Measurements from ENCODE around the gene NFE2L2.

Gene NFE2L2

DNA sequence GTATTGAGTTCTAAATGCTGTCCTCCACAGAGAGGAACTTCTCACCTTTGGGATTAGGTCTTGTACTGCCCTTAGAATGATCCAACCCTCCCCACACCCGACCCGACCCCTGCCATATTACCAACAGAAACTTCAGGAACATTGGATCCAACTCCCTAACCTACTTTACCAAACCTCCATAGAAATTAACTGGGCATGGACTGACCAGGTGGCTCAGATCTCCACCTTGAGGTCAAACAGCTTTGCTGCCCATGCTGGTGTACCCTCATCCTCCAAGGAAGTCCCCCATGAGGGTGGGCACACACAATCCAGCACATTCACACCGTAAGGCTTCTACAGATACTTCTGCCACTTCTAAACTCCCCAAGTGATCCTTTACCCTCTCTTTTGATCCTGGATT, 21.5 kb downstream of the NFE2L2 start:
- Histone ChIP-seq H3K9ac (ENCODE audit: low read length) (no peak overlapping the region), H3K27ac (ENCODE audit: low read length) (no peak overlapping the region)
- TF ChIP-seq, protein P1, sequence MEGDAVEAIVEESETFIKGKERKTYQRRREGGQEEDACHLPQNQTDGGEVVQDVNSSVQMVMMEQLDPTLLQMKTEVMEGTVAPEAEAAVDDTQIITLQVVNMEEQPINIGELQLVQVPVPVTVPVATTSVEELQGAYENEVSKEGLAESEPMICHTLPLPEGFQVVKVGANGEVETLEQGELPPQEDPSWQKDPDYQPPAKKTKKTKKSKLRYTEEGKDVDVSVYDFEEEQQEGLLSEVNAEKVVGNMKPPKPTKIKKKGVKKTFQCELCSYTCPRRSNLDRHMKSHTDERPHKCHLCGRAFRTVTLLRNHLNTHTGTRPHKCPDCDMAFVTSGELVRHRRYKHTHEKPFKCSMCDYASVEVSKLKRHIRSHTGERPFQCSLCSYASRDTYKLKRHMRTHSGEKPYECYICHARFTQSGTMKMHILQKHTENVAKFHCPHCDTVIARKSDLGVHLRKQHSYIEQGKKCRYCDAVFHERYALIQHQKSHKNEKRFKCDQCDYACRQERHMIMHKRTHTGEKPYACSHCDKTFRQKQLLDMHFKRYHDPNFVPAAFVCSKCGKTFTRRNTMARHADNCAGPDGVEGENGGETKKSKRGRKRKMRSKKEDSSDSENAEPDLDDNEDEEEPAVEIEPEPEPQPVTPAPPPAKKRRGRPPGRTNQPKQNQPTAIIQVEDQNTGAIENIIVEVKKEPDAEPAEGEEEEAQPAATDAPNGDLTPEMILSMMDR (IDR thresholded peaks at IDR 0.05; ENCODE audit: low read depth, low read length): no peak
- TF ChIP-seq EZH2phosphoT487 (IDR thresholded peaks at IDR 0.05; ENCODE audit: low read depth): no peak

DNA sequence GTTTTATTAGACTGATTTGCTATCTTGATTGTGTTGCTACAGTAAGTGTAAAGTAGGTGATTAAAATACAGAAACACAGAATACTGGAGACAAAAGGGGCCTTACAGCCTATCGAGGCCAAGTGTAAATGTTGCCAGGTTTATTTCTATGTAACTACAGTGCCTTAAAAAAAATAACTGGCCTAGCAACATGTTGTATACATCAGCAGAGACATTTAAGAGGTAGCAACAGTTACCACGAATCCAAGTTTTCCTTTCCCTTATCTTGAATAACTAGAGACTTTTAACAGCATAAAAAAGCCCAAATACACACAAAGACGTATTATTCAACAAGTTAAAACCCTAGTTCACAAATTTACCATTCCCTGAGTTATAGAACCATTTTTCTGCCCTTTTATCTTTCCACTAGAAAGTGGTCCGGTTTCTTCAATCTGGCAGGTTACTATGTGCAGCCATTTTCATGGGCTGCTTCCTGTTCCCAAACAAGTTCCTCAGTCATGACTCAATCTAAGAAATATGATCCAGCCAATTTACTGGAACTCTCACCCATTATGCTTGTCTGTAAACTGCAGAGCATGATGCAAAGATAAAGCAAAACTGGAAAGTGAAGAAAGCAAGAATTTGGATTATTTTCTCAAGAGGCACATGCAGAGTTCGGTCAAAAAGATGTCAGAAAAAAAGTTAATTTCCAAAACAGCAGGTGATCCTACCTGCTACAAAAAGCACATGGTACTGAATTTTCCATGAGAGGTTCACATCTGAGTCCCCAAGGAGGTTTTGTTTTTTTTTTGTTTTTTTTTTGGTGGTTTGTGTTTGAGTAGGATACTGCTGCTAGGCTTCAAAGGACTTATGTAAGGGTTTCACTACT, 22.2 kb downstream of the NFE2L2 start:
- Histone ChIP-seq H3K27ac (ENCODE audit: low read length) (no peak overlapping the region), H3K4me3 (ENCODE audit: low read length) (no peak overlapping the region), H3K9me3 (ENCODE audit: insufficient read depth, low read length) (no peaks in the 10 kb centered on the region), H2AFZ (ENCODE audit: low read depth, low read length) (no peak overlapping the region), H3K9ac (ENCODE audit: low read length) (no peak overlapping the region), H3K36me3 (replicated peaks; ENCODE audit: low read depth, low read length) (no peaks in the 10 kb centered on the region), H3K4me2 (ENCODE audit: low read length) (no peak overlapping the region), H4K20me1 (ENCODE audit: insufficient read depth, low read length) (peaks cover 53% of the 10 kb centered on the region), H3K79me2 (ENCODE audit: low read length) (peaks cover 93% of the 10 kb centered on the region), H3K27me3 (ENCODE audit: low read depth, low read length) (no peaks in the 10 kb centered on the region), H3K4me1 (ENCODE audit: low read length) (peaks cover 20% of the 10 kb centered on the region)
- no peak for TF ChIP-seq EZH2phosphoT487 (IDR thresholded peaks at IDR 0.05; ENCODE audit: low read depth)
- TF ChIP-seq, protein P1 (IDR thresholded peaks at IDR 0.05; ENCODE audit: low read depth, low read length): no peak

More for the DNA sequence above, 21.5 kb downstream of the NFE2L2 start:
- Histone ChIP-seq H3K4me2 (ENCODE audit: low read length) (no peak overlapping the region), H3K9me3 (ENCODE audit: insufficient read depth, low read length) (no peaks in the 10 kb centered on the region), H3K4me1 (ENCODE audit: low read length) (peaks cover 20% of the 10 kb centered on the region), H2AFZ (ENCODE audit: low read depth, low read length) (no peak overlapping the region), H4K20me1 (ENCODE audit: insufficient read depth, low read length) (peaks cover 55% of the 10 kb centered on the region), H3K36me3 (replicated peaks; ENCODE audit: low read depth, low read length) (no peaks in the 10 kb centered on the region), H3K27me3 (ENCODE audit: low read depth, low read length) (no peaks in the 10 kb centered on the region), H3K4me3 (ENCODE audit: low read length) (no peak overlapping the region), H3K79me2 (ENCODE audit: low read length) (peaks cover 93% of the 10 kb centered on the region)

DNA sequence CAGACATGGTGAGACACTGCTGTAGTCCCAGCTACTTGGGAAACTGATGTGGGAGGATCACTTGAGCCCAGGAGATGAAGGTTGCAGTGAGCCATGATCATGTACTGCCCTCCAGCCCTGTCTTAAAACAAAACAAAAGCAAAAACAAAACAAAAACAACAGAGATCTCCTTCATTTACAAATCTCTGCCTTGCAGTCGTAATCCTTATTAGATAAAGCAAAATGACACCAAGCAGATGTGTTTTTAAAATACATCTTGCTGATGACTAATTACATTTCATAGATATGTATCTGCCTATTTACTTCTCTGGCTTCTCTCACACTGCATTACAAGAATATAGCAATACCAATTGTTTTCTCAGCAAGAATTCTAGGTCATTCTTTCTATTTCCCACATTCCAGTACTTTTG, 22.8 kb downstream of the NFE2L2 start:
- no peak overlapping the region for H3K27ac ChIP-seq (ENCODE audit: low read length)
- TF ChIP-seq, protein P1 (IDR thresholded peaks at IDR 0.05; ENCODE audit: low read depth, low read length): no peak
- no peak for TF ChIP-seq EZH2phosphoT487 (IDR thresholded peaks at IDR 0.05; ENCODE audit: low read depth)

DNA sequence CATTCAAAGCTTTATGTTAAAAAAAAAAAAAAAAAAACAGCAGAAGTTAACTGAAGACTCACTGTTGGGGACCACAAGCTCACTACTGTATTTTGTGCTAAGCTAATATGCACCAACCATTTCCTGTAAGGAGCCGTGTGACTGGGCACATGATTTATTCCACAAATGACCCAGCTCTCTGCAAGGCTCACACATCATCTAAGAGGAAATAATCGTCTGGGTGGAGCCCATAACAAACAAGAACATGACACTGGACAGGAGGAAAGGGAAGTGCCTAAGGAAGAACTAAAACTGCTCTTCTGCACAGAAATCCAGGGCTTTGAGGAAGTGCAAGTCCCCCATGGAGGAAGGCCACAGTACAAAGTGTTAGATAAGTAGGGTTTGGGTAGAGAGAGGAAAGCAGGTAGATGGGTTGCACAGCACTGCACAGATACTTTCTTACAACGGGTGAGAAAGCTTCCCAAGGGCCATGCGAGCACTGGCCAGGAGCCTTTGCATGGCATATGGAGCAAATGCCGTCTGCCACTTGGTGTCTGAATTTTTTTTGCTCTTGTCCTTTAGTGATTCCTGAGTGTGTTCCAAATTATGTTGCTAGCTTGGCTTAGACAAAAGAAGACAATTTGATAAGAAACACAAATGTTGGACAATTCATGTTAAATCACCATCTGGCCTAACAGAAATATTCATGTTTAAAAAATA, 24.4 kb downstream of the NFE2L2 start:
- Histone ChIP-seq H2AFZ (ENCODE audit: low read depth, low read length) (no peak overlapping the region), H3K9ac (ENCODE audit: low read length) (no peak overlapping the region), H3K79me2 (ENCODE audit: low read length) (peaks cover 93% of the 10 kb centered on the region), H4K20me1 (ENCODE audit: insufficient read depth, low read length) (peaks cover 52% of the 10 kb centered on the region), H3K4me3 (ENCODE audit: low read length) (peak overlapping the region; percentile 36), H3K4me2 (ENCODE audit: low read length) (peak overlapping the region; percentile 64), H3K27me3 (ENCODE audit: low read depth, low read length) (no peaks in the 10 kb centered on the region), H3K36me3 (replicated peaks; ENCODE audit: low read depth, low read length) (no peaks in the 10 kb centered on the region), H3K27ac (ENCODE audit: low read length) (peak overlapping the region; percentile 65), H3K4me1 (ENCODE audit: low read length) (peaks cover 20% of the 10 kb centered on the region), H3K9me3 (ENCODE audit: insufficient read depth, low read length) (no peaks in the 10 kb centered on the region)
- TF ChIP-seq EZH2phosphoT487 (IDR thresholded peaks at IDR 0.05; ENCODE audit: low read depth): no peak
- TF ChIP-seq, protein P1 (IDR thresholded peaks at IDR 0.05; ENCODE audit: low read depth, low read length): no peak

More for the DNA sequence above, 22.8 kb downstream of the NFE2L2 start:
- Histone ChIP-seq H4K20me1 (ENCODE audit: insufficient read depth, low read length) (peaks cover 53% of the 10 kb centered on the region), H2AFZ (ENCODE audit: low read depth, low read length) (no peak overlapping the region), H3K9me3 (ENCODE audit: insufficient read depth, low read length) (no peaks in the 10 kb centered on the region), H3K4me2 (ENCODE audit: low read length) (no peak overlapping the region), H3K9ac (ENCODE audit: low read length) (no peak overlapping the region), H3K4me3 (ENCODE audit: low read length) (no peak overlapping the region), H3K4me1 (ENCODE audit: low read length) (peaks cover 20% of the 10 kb centered on the region), H3K79me2 (ENCODE audit: low read length) (peaks cover 93% of the 10 kb centered on the region), H3K27me3 (ENCODE audit: low read depth, low read length) (no peaks in the 10 kb centered on the region), H3K36me3 (replicated peaks; ENCODE audit: low read depth, low read length) (no peaks in the 10 kb centered on the region)
